ENCODE data around the gene LIPM.

LIPM gene

DNA sequence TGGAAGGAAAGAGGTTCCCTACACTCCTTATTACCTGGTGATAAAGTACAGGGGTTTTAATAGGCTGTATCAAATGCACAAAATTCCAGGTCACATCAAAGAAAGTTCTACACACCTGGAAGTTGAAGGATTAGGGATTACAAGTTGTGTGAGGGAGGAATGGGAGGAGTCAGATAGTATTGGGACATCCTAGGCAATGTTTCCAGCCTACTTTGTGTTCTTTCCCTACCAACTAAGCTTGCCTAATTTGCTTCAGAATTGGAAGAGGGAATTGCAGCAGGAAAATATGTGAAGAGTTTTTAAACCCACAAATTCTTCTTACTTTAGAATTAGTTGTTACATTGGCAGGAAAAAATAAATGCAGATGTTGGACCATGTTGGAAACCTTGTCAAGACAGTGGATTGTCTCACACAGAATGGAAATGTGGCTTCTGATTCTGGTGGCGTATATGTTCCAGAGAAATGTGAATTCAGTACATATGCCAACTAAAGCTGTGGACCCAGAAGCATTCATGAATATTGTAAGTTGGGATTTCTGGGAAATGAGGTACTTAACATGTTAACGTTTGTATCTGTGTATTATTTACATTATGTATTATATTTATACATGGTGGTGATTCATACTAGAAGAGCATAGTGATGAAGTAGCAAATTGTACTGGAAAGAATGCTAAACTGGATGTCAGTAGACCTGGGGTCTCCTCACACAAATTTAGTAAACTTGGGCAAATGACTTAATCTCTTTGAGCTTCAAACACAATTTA, at the start of gene LIPM:
LIPM (plus strand) TSS at position 208 of the 763 bp plus-strand sequence; CDS start at position 375, 167 bp downstream.
- no peak for DNase-seq (ENCODE audit: low spot score)

DNA sequence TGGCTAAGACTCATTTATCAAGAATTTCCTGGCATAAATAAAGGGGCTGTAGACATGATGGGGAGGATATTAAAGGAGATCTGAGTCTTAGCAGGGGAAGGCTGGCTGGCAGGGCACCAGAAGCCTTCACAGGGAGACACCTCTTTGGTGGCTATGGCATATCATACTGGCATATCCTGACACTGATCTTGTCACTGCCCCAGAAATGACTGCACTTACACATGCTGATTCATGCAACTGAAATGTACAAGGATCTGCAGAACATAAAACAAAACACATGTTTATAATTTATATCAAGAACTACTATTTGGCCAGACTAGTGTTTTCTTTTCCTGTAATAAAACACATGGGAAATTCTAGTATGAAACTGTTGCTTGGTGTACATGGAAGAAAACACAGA, 48.2 kb upstream of the LIPM start:
- DNase-seq (ENCODE audit: low spot score): no peak

DNA sequence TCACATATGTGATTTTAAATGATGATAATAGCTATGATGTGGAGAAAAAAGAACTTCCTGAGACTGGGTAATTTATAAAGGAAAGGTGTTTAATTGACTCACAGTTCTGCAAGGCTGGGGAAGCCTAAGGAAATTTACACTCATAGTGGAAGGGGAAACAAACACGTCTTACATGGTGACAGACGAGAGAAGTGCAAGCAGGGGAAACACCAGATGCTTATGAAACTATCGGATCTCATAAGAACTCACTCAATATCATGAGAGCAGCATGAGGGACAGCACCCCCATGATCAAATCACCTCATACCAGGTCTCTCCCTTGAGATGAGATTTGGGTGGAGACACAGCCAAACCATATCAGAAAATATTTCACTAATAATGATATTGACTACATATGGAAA, 46.8 kb upstream of the LIPM start:
- no peak for DNase-seq (ENCODE audit: low spot score)

GRCh38 chr10:88756660-88757059, 45.9 kb upstream of the LIPM start:
- no peak for DNase-seq (ENCODE audit: low spot score)

- no peak for DNase-seq (ENCODE audit: low spot score)
These were observed 43.0 kb upstream of the LIPM start, which contains the start of gene LIPN for GRCh38 chr10:88759366-88760101. LIPN (plus strand) TSS chr10:88760020; CDS start chr10:88761406, 1,386 bp downstream.

- DNase-seq (ENCODE audit: low spot score): no peak
These were observed 39.6 kb upstream of the LIPM start for GRCh38 chr10:88762906-88763305.

- DNase-seq (ENCODE audit: low spot score): no peak
These were observed 39.1 kb upstream of the LIPM start for GRCh38 chr10:88763441-88763840.

DNA sequence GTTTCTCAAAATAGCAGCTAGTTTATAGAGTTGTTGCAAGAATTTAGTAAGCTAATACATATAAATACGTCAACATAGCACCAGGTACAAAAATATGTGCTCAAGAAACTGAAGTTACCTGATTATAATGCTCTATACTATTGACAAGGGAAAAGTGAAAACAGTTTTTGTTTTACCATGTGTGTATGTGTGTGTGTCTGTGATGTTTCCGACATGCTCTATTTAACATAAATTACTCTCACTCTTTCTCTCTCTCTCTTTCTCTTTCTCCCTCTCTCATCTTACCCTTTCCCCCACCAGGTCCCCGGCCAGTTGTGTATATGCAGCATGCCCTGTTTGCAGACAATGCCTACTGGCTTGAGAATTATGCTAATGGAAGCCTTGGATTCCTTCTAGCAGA, 38.4 kb upstream of the LIPM start:
- DNase-seq (ENCODE audit: low spot score): no peak

DNA sequence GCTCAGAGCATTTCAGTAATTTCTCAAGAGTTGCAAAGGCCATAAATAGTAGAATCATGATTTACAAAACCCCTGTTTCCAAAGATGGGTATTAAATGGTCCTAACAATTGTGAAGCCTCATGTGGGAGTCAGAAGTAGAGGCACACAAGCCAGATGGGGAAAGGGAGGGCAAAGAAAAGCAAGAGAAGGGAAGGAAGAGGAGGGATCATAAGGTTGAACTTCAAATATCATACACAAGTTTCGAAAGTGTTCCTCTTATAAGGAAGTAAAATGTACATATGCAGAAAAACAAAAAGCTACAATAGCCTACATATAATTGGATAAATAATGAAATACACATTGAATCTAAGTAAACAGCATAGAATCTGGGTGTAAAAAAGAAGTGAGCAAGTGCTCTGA, 36.7 kb upstream of the LIPM start:
- DNase-seq (ENCODE audit: low spot score): no peak

DNA sequence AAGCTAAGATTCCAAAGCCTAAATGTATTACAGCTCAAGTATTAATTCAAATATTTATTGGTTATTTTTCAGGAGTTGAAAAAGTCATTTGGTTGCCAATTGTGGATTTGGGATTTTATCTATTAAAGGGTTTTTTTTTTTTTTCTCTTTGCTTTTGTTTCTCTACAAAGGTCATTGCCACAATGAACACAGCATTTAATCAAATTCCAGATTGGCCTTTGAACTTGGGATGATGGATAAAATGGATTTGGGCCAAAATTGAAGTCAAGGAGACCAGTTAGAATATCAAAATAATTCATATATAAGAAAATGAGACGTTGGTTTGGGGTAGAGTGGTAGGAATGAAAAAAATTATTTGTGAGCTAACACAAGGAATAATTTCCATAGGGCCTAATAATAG, 33.1 kb upstream of the LIPM start:
- DNase-seq (ENCODE audit: low spot score): no peak

DNA sequence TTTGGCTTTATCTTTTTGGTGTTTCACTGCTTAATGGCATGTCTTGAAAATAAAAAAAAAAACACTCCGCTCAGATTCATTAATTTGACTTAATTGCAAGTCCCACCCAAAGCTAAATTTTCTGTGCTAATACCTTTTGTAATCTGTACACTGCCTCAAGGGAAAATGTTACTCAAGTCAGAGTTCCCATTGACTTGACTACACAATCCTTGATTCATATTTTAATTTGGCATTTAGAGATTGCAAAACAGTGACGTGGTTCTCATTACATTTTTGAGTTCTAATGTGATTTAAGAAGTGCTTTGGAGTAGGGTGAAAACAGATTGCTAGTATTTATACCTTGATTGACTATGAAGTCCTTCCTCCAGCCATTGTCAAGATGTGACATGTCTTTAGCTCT, 21.3 kb upstream of the LIPM start:
- no peak for DNase-seq (ENCODE audit: low spot score)

DNA sequence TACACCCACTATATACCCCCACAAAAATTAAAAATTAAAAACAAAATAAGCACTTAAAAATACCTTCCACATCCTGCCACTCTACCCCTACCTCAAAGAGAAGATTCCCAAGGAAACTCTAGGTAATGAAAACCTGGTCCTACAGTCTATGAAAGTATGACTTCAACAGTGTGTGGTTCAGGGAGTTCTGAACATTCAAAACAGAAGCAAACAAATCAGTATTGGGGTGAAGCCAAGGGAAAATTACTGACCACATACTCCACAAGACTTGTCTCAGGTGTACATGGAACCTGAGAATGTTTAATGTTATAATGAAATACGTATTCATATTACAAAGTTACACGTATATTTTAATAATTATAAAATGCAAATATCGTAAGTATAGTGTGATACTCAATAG, 20.3 kb upstream of the LIPM start:
- no peak for DNase-seq (ENCODE audit: low spot score)

DNA sequence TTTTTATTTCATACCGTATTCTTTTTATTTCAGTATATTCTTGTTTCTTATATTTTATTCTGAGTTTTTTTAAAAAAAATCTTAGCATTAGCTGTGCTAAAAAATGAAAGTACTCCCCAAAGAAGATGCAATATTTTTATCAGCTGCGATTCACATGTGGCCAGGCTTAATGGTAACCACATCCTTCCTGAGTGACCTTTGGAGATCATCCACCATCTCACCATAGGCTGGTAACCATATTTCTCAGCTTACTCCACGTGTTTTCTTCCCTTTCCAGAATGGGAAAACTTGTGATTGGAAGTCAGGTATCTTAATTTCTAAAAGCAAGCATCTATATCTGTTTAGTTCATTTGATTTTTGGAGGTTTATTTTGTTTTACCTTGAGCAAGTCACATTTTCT, 18.8 kb upstream of the LIPM start:
- no peak for DNase-seq (ENCODE audit: low spot score)

GRCh38 chr10:88786032-88786770, 16.3 kb upstream of the LIPM start:
- no peak for DNase-seq (ENCODE audit: low spot score)

DNA sequence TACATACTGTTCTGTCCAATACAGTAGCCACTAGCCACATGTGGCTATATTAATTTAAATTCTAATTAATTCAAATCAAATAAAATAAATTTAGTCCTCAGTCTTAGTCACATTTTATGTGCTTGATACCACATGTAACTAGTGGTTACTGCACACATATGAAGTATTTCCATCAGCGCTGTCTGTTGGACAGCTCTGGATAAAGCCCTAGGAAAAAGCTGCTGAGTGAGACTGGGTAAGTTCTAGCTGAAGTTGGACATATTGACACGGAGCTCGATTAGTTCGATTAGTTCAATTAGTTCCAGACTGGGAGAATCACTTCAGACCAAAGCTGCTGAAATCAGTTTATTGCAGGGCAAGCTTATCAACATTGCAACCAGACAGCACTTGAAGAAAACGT, 15.1 kb upstream of the LIPM start:
- no peak for DNase-seq (ENCODE audit: low spot score)

DNA sequence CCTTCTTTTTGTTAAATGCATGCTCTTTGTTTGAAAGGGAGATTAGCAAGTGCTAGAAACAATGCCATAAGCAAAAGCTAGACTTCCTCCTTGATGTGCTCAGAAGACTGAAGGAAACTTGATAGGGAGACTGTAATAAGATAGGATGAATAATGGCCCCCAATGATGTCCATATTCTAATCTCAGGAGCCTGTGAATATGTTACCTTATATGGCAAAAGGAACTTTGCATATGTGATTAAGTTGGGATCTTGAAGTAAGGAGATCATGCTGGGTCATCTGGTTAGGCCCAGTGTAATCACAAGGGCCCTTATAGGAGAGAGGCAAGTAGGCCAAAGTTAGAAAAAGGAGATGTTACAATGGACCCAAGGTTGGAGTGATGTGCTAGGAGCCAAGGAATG, 13.6 kb upstream of the LIPM start:
- no peak for DNase-seq (ENCODE audit: low spot score)

DNA sequence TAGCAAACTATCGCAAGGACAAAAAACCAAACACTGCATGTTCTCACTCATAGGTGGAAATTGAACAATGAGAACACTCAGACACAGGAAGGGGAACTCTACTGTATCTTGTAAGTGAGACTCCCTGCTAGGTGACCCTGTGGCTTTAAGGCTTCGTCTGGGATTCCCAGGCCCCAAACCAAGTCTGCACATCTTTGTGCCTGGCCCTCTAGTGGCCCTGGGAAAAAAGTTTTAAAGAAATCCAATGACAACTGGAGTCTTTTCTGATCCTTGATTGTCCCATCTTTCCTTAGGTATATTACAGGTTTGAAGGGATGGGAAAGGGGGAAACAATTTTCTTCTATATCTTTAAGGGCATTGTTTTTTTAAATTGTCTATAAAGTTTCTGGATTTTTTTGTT, 10.6 kb upstream of the LIPM start:
- DNase-seq (ENCODE audit: low spot score): no peak

DNA sequence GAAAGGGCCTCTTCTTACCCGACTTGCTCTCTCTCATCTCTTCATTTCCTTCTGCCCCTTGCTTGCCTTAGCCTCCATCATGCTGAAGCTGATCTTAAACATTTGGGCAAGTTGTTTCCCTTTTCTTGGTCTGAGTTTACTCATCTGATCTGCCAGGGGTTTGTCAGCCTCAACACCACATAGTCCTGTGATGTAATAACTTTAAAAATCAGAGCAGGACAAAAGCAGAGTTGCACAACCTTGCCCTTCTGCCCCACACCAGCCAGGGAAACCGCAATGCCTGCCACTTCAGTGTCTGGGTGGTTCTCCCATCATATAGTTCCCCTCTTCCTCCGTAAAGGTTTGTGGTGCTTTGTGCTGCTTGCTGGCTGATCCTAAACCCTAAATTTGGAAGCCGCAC, 9.9 kb upstream of the LIPM start:
- no peak for DNase-seq (ENCODE audit: low spot score)

- no peak for DNase-seq (ENCODE audit: low spot score)
These were observed 8.7 kb upstream of the LIPM start for GRCh38 chr10:88793712-88794299.

DNA sequence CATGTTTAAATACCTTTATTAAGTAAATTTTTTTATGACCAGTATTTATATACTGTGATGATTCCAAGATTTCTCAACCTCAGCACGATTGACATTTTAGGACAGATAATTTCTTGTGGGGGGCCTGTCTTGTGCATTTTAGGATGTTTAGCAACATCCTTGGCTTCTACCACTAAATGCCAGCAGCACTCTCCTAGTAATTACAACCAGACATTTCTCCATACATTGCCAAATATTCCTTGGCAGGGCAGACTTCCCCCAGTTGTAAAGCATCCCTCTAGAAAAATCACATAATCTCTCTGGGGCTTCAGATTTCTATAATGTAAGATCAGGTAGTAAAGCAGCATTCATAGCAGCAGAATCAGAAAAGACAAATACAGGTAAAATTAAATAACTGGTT, 7.8 kb upstream of the LIPM start:
- DNase-seq (ENCODE audit: low spot score): no peak

DNA sequence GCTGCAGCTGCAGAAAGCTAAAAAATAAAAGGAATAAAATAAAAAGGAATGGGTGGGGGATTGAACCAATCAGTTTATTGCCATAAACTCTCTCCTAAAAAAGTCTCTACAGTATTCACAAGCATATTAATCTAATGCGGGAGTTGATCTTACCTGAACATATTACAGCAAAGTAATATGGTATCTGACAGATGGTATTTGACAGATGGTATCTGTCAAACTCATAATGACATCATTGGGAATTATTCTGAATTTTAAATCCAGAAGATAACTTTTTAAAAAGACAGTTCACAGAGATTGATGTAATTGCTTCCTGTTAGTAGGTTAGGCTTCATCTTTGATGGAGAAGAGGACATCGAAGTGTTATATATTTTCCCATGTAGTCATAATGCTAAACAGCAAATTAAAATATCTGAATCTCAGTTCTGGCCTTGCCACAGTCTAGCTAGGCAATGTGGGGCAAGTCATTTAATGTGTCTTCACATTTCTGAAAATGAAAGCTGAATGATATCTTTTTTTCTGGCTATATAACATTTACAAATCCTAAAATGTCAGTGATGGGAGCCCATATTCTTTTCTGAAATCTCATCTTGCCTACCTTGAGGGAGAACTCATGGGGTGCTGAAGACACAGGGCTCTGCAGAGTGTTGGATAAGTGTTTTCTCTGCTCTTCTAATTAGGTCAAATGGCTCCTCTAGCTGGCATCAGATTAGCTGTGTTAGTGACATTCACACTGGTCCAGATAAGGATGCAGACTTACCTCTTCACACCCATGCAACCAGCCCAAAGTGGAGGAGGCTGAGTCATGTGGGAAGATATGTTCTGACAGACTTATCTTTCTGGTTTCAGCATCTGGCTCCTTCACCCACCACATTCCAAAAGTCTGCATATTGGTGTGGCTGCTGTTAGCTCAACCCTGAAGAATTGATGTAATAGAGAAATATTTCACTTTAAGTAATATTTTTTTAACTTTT, 2.1 kb upstream of the LIPM start:
- DNase-seq (ENCODE audit: low spot score): no peak

Data from ecto neural progenitor cell (in vitro differentiated cells).